ENCODE measurements around the gene IMMP2L. TPM values are rescaled to one million over a fixed set of nuclear protein-coding genes. Genes with fewer than 3 reads are reported as not detected.

The IMMP2L gene
- total RNA-seq, 6 experiments from 2014 or later, result 14.2 to 25.3 (median 19.7) TPM

- Histone ChIP-seq H3K36me3 (no peaks in the 10 kb centered on the region), H3K27ac (no peak overlapping the region), H3K27me3 (no peaks in the 10 kb centered on the region), H3K4me3 (no peak overlapping the region), H3K4me1 (no peaks in the 10 kb centered on the region), H3K9me3 (no peaks in the 10 kb centered on the region)
- no peak for DNase-seq
- ATAC-seq, result no peak
- 100% methylated on average over 1 of the region's 1 CpG for WGBS (ENCODE audit: insufficient coverage, low coverage, low lambda C conversion rate, missing lambda C conversion rate)
- TF ChIP-seq POLR2A (IDR thresholded peaks at IDR 0.05), result no peak
- TF ChIP-seq CTCF (IDR thresholded peaks at IDR 0.05), result no peak
- intact Hi-C loops (cut with DNase I), result no loop called here
These were observed 152.4 kb downstream of the IMMP2L start for GRCh38 chr7:111409714-111410422.

GRCh38 chr7:111408724-111409123 lies 153.6 kb downstream of the IMMP2L start:
- Histone ChIP-seq H3K4me1 (no peaks in the 10 kb centered on the region), H3K9me3 (no peaks in the 10 kb centered on the region), H3K27ac (no peak overlapping the region), H3K27me3 (no peaks in the 10 kb centered on the region), H3K36me3 (no peaks in the 10 kb centered on the region), H3K4me3 (no peak overlapping the region)
- ATAC-seq (no peak), DNase-seq (no peak)
- TF ChIP-seq POLR2A (IDR thresholded peaks at IDR 0.05), result no peak
- TF ChIP-seq CTCF (IDR thresholded peaks at IDR 0.05), result no peak
- intact Hi-C loops (cut with DNase I), result no loop called here

GRCh38 chr7:111407258-111407657 lies 155.0 kb downstream of the IMMP2L start:
- 100% methylated on average over 1 of the region's 1 CpG for WGBS (ENCODE audit: insufficient coverage, low coverage, low lambda C conversion rate, missing lambda C conversion rate)
- H3K27me3 ChIP-seq, result no peaks in the 10 kb centered on the region
- H3K9me3 ChIP-seq, result no peaks in the 10 kb centered on the region
- ATAC-seq (no peak), DNase-seq (no peak)
- H3K27ac ChIP-seq, result no peak overlapping the region
- TF ChIP-seq POLR2A (IDR thresholded peaks at IDR 0.05) (no peak), CTCF (IDR thresholded peaks at IDR 0.05) (no peak)
- no peak overlapping the region for H3K4me3 ChIP-seq
- intact Hi-C loops (cut with DNase I), result no loop called here
- H3K4me1 ChIP-seq, result no peaks in the 10 kb centered on the region
- no peaks in the 10 kb centered on the region for H3K36me3 ChIP-seq

- Histone ChIP-seq H3K27me3 (no peaks in the 10 kb centered on the region), H3K36me3 (no peaks in the 10 kb centered on the region), H3K4me1 (no peaks in the 10 kb centered on the region), H3K9me3 (no peaks in the 10 kb centered on the region), H3K27ac (no peak overlapping the region), H3K4me3 (no peak overlapping the region)
- intact Hi-C loops (cut with DNase I), result no loop called here
- DNase-seq, result no peak
- 67% methylated on average over 1 of the region's 1 CpG for WGBS (ENCODE audit: insufficient coverage, low coverage, low lambda C conversion rate, missing lambda C conversion rate)
- ATAC-seq, result no peak
- no peak for TF ChIP-seq POLR2A (IDR thresholded peaks at IDR 0.05)
- no peak for TF ChIP-seq CTCF (IDR thresholded peaks at IDR 0.05)
These were observed 156.7 kb downstream of the IMMP2L start for GRCh38 chr7:111405621-111406020.

- no peaks in the 10 kb centered on the region for H3K27me3 ChIP-seq
- H3K4me3 ChIP-seq, result no peak overlapping the region
- TF ChIP-seq CTCF (IDR thresholded peaks at IDR 0.05) (no peak), POLR2A (IDR thresholded peaks at IDR 0.05) (no peak)
- ATAC-seq, result no peak
- H3K4me1 ChIP-seq, result no peaks in the 10 kb centered on the region
- intact Hi-C loops (cut with DNase I), result no loop called here
- H3K36me3 ChIP-seq, result no peaks in the 10 kb centered on the region
- no peak for DNase-seq
- no peak overlapping the region for H3K27ac ChIP-seq
- WGBS (ENCODE audit: insufficient coverage, low coverage, low lambda C conversion rate, missing lambda C conversion rate), result 78% methylated on average over 3 of the region's 3 CpGs
- no peaks in the 10 kb centered on the region for H3K9me3 ChIP-seq
These were observed 160.8 kb downstream of the IMMP2L start for GRCh38 chr7:111401516-111401915.

All from right lobe of liver (tissue), 6 donors.